ENCODE measurements around the gene ERC2.

The ERC2 gene

DNA sequence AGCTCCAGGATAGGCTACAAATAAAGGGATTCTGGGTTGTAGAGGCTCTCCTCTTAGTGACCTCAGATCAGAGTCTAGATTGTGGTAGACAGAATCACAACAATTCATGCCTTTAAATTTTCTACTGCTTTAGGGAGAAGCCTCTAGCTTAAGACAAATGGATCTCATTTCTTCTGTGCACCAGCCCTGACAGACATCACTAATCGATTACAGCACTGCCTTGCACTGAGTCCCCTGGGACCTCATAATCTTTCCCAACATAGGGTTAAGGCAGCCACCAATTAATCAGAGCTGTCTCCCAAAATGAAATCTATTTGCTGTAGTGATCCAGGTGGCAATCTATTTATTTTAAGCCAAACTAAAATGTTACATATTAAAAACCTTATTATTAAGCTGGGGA is 544.6 kb downstream of the ERC2 start:
- no peak for DNase-seq (ENCODE audit: low spot score)

DNA sequence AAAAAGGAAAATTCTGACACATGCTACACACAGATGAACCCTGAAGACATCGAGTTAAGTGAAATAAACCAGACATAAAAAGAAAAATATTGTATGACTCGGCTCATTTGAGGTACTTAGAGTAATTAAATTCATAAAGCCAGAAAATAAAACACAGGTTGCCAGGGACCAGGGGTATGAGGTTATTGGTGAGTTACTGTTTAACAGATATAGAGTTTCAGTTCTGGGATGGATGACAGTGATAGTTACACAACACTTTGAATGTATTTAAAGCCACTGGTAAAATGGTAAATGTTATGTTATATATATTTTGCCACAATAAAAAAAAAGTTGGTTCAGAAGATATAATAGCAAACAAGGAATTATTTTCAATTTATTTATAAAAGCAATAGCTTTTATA is 545.1 kb downstream of the ERC2 start:
- no peak for DNase-seq (ENCODE audit: low spot score)

DNA sequence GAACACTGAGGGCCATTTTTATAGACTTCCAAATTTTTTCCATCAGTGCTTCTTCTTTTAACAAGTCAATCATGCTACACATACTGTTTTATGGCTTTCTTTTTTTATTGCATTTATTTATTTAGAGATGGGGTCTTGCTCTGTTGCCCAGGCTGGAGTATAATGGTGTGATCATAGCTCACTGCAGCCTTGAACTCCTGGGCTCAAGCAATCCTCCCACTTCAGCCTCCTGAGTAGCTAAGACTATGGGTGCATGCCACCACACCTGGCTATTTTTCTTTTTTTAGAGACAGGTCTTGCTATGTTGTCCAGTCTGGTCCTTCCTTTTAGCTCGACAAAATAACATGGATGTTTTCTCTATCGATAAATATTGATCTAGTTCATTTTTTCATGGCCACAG is 555.4 kb downstream of the ERC2 start:
- DNase-seq (ENCODE audit: low spot score): no peak

DNA sequence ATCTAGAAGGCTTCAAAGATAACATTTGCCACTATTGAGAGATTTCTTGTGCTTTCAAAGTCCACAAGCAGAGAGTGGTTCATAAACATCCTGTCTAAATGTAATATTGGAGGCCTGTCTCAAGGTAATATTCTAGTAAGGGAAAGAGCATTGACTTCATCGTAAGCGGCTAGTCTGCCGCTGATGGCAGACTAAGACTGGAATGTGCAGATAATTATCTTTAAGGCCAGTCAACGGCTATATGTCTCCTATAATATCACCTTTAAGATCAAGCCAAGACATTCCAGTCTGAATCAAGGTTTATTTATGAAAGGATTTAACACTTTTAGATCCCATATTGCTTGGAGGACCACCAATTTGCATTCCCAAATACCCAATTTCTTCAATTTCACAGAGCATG is 557.0 kb downstream of the ERC2 start:
- no peak for DNase-seq (ENCODE audit: low spot score)

DNA sequence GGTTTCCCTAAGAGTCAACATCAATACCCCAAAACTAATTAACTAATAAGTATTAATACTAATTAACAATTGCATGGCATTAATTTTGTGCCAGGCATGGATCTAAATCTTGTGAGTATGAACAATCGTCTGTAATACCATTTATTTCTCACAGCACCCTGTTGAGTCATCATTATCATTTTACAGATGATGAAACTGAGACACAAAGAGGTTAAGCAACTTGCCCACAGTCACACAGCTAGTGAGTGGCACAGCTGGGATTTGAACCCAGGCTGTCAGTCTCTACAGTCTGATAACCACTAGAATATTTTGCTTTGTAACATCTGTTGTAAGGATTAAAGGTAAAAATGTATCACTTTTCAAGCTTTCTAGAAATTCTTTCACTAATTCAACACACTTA is 557.7 kb downstream of the ERC2 start:
- DNase-seq (ENCODE audit: low spot score): no peak

DNA sequence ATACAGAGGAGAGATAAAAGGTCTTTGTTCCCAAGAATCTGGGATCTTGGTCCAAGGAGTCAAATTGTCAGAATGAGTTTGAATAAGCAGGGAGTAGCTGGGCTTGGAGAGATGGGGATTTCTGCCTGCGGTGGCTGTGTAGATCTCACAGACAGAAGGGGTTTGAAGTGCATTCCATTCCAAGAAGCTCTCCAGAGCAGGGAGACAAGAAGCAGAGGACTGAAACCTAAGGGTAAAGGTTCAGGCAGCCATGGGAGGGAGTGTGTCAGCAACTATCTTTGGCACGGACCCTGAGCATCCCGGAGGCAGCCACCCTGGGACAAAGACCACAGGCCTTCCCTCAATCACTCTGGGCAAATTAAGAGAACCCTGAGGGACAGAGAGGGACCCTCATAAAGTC is 558.9 kb downstream of the ERC2 start:
- no peak for DNase-seq (ENCODE audit: low spot score)

DNA sequence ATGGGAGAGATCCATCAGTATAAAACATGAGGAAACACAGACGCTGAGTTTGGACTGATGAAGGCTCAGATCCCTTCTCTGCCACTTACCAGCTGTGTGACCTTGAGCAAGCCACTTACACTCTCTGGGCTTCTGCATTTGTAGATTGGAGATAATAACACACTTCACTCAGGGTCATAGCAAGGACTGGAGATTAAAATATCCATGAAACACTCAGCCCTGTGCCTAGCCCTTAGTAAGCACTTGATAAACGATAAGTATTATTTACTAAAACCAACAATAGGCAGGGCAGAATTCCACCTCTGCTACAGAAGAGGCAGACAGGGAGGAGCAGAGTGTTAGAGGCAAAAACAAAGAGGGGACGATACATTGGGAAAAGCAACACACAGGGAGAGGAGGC is 560.7 kb downstream of the ERC2 start:
- DNase-seq (ENCODE audit: low spot score): no peak

DNA sequence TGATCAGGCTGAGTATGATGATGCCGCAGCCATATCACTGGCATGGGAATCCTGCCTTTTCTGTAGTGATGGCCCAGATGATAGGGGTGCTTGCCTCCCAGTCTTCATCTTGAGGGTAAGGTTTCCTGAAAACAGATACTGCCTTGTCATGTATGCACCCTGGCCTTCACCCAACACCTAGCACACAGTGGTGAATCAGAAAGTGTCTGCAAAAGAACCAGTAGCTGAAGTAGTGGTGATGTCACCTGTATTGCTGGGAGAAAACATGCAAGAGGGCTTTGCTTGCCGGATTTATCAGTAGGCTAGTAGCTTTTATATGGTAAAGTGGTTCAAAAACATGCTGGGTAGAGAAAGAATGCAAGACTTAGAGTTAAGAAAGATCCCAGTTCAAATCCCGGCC is 561.4 kb downstream of the ERC2 start:
- no peak for DNase-seq (ENCODE audit: low spot score)

DNA sequence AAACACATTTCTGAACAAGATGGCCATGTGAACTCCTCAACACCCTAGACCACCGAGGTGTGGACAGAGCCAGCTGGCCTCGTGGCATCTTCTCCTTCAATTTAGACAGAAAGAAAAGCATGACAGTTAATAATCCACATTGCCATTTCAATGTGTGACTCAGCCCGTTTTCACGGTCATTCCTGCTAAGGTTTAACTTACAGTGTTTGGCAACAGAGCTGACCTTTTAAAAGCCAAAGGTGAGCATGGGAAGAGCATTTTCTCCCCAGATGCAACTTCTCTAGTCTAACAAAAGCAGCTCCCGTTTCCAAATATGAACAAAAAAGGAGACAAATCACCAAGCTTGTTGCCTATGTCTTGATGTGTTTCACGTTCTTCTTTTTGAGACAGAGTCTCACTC is 563.6 kb downstream of the ERC2 start:
- no peak for DNase-seq (ENCODE audit: low spot score)

DNA sequence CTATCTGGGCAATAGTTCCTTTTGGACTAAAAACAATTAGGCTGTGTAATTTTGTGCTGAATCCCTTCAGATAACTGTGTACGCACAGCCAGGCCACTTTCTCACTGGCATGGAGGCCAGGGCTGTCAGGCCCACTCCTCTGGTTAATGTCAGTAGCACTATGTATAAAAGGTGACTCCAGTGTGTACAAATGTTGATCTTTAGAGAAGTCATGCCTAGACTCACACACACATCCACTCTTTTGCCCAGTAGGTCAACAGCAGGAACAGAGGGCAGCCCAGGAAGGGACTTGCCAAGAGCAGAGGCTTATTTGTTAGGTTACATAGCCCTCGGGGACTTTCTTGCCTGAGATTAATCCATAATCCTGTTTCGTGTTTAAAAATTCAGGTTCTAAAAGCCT is 564.6 kb downstream of the ERC2 start:
- no peak for DNase-seq (ENCODE audit: low spot score)

DNA sequence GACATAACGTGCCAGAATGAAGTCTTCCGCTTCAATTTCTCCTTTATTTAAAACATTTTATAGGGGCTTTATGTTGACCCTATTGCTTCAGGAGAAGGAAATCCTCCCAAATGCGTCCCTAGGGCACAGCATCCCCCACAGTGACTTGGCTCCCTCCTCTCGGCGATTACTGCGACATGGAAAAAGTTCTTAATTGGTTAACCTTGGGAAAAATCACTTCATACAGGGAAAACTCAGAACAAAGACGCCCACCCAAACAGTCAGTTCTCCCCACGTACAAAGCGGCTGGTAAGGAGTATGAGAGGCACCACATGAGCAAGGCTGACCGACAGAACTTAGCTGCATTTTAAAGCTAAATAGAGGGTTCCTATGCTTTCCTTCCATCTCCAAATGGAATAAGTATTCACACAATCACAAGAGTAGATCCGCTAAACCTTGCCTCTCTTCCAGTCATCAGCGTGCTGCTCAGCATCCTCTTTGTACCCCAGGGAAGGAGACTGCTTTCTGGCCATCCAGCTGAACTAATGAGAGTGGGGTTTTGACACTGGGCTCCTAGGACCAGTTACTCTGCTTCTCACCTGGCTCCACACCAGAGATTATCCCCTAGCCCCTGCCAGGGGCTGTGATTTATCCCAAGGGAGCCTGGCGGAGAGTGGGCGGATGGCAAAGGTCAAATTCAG is 565.9 kb downstream of the ERC2 start:
- no peak for DNase-seq (ENCODE audit: low spot score)

DNA sequence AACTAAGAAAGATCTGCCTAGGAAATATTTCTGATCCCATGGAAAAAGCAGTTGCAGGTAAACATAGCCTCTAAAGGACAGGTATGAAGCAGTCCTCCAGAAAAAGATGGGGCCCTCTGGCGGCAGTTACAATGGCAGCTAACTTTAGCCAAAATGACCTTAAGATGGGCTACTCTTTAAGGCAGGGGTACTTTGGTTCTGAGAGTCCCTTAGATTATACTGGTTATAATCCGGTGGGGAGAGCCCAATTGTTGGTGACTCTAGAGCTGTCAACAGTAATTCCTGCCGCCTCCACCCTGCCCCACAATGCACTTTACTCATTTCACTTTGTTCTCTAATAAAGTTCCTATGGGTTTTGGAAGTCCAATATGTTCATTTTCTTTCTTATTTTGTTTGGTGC is 568.4 kb downstream of the ERC2 start:
- peak; percentile 1 for DNase-seq (ENCODE audit: low spot score)

DNA sequence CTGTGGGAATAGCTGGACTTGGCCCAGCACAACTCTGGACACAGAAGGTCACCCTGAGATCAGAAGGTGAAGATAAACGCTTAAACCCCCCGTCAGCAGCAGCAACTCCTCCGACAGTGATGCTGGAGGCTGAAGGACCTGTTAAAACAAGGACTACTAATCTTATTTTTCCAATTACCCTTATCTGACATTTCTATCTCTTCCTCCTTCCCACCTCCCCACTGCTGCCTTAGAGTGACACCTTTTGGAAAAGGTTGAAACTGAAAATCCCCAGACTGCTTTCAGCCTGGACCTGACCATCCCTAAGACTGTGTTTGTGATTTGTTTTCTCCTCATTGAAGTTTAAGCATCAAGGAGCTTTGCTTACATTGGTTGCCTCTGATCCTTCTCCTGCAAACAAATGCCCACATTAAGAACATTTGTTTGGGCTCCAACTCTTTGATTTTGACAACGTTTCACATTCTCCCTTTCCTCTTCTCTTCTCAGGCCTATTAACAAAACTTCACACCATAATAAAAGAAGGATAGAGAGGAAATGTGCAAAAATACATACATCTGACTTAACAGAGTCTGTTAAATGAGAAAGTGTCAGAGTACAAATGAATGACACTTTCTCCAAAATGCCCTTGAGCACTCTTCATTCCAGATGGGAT is 570.6 kb downstream of the ERC2 start:
- peak; percentile 11 for DNase-seq (ENCODE audit: low spot score)

DNA sequence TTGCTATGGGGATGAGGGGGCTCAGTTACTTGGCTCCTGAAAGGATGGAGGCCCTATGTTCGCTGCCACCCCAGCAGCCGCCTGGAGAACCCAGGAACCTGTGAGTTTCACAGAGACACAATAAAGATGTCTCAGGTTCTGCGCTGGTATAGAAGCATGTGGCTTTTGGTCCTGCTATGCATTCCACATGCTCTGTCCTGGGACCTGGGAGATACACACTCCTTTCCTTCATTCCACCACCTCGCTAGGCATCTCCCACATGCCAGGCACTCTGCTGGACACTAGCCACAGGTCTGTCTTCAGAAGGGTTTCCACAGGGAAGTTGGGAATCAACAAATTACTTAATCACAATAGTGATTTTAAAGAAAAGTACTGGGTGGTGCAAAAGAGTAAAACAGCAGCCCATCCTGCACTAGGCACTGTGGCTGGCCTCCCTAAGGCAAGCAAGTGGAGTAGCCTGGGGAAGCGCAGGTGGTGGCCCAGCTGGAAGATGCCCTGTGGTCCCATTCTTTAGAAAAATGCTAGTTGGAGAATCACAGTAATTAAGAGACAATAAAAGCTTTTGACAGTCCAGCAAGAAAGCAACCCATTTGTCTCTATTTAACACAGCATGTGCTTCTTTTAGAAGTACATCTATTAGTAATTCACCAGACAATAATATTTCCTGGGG is 572.2 kb downstream of the ERC2 start:
- DNase-seq (ENCODE audit: low spot score): no peak

DNA sequence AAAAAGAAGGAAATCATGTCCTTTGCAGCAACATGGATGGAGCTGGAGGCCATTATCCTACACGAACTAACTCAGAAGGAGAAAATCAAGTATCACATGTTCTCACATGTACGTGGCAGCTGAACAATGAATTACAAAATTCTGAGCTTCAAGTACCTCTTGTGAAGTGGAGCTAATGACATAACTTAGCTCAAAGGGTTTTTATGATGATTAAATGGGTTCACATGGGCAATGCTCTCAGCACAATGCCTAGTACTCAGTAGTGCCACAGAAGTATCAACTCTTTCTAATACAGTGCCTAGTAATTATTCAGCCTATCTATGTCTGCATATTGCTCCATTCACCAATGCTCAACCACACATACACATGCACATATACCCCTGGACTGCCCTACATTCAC is 573.7 kb downstream of the ERC2 start:
- no peak for DNase-seq (ENCODE audit: low spot score)

DNA sequence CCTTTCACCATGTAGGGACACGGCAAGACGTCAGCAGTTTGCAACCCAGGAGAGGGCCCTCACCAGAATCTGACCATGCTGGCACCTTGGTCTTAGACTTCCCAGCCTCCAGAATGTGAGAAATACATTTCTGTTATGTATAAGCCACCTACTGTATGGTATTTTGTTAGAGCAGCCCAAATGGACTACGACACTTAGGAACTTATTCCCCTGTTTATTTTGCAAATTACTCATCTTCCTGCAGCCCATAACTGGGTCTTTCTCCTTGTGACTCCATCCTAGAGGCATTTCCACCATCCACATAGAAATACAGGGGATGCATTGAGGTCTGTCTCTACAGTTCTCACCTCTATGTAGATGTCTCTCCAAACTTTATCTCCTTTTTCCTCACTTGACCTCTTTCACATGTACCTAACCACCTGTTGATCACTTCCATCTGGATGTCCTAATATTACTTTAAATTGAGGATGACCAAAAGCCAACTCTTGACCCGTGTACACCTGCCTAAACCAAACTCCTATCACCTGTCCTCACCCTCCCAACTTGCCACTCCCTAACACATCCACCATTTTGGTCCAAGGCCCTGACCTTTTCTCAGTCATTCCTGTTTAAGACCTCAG is 575.1 kb downstream of the ERC2 start:
- DNase-seq (ENCODE audit: low spot score): no peak

DNA sequence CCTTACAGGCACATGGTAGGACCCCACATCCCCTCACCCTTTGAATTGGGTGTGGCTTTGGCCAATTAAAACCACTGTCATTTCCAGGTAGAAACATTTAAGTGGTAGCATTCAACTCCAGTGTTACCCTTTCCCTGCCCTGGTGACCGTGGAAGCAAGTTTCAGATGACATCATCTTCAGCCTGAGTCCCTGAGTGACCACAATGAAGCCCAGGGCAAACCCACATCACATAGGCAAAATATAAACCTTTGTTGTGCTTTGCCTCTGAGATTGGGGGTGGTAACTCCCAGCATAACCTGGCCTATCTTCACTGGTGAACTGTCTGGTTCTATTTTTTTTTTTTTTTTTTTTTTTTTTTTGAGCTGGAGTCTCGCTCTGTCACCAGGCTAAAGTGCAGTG is 577.2 kb downstream of the ERC2 start:
- no peak for DNase-seq (ENCODE audit: low spot score)

DNA sequence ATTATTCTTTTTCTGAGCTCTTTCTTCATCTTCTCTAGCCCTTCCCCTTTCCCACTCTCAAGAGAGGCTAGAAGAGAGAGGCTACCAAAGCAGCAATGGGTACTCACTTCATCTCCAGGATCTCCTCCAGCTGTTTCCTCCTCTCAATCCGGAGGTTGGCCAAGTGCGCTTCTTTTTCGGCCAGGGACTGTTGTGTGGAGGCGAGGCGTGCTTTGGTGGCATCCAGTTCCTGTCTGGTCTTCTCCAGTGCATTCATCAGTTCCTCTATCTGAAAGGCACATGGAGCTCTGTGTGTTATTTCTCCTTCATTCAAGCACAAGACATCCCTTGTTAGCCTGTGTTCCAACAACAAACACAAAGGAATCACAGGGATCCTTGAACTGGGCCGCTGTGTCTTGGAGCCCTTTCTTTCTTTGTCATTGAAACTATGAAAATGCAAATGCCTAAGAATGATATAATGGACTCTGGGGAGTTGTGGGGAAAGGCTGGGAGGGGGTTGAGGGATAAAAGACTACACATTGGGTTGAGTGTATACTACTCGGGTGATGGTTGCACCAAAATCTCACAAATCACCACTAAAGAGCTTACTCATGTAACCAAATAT is 579.9 kb downstream of the ERC2 start:
- no peak for DNase-seq (ENCODE audit: low spot score)

DNA sequence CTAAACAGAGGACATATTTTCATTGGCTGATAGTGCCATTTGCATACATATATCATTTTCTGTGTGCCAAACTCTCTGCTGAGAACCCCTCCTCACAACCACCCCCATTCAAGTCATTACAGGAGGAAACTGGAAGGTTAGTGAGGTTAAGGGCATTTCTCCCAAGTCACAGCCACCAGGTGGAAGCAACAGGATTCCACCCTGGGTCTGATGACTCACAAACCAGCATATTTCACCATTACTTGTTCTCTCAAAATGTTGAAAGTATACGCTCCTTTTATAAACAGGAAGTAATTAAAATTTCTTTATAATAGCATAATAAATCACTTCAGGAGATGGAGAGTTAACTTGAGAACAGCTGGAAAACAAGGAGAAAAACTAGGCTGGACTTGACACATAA is 582.5 kb downstream of the ERC2 start:
- DNase-seq (ENCODE audit: low spot score): no peak

DNA sequence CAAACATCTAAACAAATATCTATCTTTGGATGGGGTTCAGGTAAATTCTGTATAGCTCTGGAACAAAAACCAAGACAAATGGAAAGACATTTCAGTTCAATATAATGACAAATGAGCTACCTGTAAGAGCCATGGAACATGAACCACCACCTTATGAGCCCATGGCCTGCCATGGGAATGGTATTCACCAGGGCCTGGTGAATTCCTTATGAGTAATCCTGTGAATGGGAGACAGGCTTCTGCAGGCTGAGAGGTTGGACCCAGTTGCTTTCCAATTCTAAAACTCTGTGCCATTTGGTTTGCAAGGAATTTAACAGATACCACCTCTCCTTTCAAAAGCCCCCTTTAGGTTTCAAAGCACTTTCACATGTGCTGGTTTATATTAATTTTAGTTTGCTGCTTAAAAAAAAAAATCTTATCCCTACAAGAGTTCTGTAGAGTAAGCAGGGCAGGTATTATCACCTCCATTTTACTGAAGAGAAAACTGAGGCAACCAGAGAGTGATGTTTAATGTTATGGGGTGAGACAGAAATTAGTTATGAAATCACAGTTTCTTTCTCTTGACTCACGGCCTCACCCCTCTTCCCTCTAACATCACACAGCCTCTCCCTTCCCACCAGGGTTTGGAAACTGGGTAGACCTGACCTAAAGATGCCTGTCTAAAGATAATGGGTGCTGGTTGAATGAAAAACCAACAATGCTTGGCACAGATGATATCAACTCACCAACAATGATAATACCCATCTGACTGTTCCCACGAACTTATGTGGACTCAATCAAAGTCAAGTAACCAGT is 583.6 kb downstream of the ERC2 start:
- DNase-seq (ENCODE audit: low spot score): no peak

DNA sequence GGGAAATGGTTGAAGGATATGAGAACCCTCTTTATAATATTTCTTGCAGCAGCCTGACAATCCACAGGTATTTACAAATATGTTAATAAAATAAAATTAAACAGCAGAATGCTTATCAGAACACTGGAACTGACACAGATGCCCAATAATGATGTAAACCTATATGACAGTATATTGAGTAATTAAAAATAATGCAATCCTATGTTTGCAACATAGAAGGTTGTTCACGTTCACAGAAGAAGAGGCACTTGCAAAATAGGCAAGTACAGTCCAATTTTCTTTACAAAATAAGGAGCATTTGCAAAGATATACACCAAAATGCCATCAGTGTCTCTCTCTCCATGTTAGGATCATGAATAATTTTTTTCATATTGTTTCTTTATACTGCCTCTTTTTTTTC is 584.2 kb downstream of the ERC2 start:
- no peak for DNase-seq (ENCODE audit: low spot score)

DNA sequence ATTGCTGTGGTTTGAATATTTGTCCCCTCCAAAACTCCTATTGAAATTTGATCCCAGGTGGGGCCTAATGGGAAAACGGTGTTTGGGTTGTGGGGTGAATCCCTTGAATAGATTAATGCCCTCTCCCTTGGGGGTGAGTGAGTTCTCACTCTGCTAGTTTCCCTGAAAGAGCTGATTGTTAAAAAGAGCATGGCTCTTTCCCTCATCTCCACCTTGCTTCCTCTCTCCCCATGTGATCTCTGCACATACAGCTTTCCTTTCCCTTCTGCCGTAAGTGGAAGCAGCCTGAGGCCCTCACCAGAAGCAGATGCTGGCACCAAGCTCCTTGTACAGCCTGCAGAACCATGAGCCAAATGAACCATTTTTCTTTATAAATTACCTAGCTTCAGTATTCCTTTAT is 586.3 kb downstream of the ERC2 start:
- no peak for DNase-seq (ENCODE audit: low spot score)
